GM21367 (cell line): Measurements from ENCODE around the gene NALCN.
"Not testable (repeated sequence)": the region's sequence is repeated elsewhere in the genome, so short reads cannot be mapped to it uniquely, and the experiment has no call there.

Experiments
- ATAC-seq: cut with Tn5 transposase; IDR thresholded peaks from one replicate; pipeline ENCODE4 v1.9.1; 2021; ENCODE audit not compliant: unreplicated experiment

Gene NALCN

DNA sequence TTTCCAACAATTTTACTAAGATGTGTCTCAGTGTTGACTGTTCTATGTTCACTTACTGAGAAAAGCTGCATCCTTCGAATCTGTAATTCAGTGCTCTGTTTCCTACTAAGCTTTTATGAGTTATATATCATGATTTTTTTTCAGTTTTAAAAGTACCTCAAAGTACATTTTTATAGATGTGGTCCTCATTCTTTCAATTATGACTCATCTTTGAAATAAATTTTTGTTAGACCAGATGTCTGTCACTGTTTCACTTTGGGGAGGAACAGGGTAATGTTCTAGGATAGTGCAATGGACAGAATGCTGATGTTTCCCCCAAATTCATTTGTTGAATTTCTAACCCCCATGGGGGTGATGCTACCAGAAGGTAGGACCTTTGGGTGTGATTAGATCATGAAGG is 74.8 kb downstream of the NALCN start:
- ATAC-seq = no peak

GRCh38 chr13:101339202-101339601 is 77.1 kb downstream of the NALCN start:
- no peak for ATAC-seq

DNA sequence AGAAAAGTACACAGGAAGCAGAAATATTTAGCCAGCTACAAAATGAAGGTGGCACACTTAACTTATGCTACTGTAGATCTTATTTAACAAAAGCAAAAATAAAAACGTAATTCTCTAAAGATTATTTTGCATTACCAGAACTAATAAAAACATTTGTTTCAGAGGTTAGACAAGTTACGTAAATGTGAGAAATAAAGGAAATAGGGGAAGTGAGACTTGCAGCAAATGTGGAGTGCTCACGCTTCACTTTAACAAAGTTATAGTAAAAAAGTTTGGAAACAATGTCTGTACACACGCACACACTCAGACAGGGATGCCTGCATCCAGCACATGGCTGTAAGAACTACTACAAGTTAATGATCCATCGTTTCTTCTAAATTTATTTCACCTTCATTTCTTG is 83.7 kb downstream of the NALCN start:
- no peak for ATAC-seq

GRCh38 chr13:101331731-101332130 is 84.6 kb downstream of the NALCN start:
- no peak for ATAC-seq

GRCh38 chr13:101327871-101328270 is 88.4 kb downstream of the NALCN start:
- ATAC-seq = no peak

- ATAC-seq = no peak
These were observed 89.6 kb downstream of the NALCN start for GRCh38 chr13:101326710-101327109.

- ATAC-seq = no peak
These were observed 90.9 kb downstream of the NALCN start for GRCh38 chr13:101325423-101325822.

- no peak for ATAC-seq
These were observed 92.7 kb downstream of the NALCN start for GRCh38 chr13:101323601-101324000.

DNA sequence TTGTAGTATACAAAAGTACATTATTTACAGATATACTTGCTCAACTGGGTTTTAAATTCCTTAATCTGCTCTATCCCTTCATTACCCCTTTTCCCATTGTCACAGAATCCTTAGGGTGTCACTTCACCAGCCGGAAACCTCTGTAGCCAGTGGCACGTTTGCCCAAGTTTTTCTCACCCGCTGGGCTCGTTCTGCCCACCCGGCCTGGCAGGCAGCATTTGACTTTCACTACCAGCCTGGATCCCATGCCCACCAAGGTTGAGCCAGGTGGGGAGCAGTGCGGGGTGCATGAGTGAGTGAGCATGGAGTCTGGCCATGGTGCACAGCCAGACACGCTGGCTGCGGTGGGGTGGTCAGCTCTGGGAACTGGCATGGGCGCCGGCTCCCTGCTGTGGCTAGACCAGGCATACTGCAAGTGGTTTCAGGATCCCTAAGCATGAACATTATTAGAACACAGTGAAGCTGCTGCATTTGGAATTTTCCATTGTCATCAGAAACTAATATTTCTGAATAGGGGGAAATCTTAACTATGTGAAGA is 98.3 kb downstream of the NALCN start:
- ATAC-seq = no peak

GRCh38 chr13:101313479-101313878 is 102.8 kb downstream of the NALCN start:
- ATAC-seq = not testable (repeated sequence)

DNA sequence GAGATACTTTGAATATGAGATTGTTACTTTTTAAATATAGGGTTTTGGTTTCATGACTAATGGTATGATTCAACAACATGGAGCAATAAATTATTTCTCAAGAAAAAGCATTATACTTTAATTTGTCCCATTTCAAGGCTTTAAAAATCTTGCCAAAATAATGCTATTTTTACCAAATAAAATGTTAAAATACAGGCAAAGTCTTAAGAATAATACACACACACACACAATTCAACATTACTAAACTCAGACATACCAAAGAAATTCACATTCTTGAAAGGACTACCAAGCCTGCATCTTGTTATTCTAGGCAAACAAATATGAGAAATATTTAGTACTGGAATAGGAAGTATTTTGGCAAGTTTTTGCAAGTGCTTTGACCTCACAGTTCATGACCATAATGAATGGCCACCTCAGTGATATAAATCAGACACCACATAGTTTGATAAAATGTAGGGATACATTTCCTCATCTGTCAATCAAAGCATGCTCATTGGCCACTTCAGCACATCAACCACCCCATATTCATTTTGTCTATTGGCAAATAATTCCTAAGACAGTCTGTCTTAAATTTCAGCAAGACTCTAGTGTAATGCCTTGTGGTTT is 107.2 kb downstream of the NALCN start:
- no peak for ATAC-seq

- no peak for ATAC-seq
These were observed 107.9 kb downstream of the NALCN start for GRCh38 chr13:101308247-101309013.

GRCh38 chr13:101307181-101307701 is 109.1 kb downstream of the NALCN start:
- no peak for ATAC-seq

- ATAC-seq = no peak
These were observed 109.5 kb downstream of the NALCN start for GRCh38 chr13:101306773-101307172.

DNA sequence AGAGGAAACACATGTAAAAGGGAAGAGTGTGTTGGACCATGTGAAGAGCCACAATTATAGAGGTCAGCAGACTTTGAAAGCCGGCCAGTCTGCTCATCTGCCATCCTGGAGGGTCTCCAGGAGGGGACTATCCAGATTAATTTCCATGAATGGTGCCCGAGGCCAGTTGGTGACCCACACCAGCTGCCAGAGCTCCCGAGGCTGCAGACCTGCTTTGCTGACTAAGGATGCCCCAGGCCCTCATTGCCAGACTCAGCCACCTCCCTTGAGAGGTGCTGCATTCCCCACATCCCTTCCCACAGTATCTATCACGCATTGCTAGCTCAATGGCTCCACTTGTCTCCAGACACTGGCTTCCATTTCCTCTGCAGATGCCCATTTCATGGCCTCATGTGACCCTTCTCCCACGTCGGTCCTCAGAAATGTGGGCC is 110.3 kb downstream of the NALCN start:
- ATAC-seq = no peak

DNA sequence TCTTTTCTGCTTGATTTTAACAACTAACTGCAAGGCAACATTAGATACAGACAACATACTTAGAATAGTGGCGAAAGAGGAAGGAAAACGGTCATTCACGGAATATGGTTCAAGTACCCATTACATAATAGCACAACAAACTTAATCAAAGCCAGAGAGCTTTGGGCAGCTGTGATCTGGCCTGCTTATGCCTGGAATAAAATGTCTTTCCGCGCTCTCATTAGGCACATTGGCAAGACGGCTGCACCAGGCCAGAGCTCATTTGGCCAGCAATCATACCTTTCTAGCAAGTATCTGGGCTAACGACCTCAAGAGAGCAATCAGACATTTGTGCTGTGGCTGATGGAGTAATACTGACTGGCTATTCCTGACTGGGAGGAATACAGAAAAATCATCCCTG is 112.8 kb downstream of the NALCN start:
- ATAC-seq = no peak

DNA sequence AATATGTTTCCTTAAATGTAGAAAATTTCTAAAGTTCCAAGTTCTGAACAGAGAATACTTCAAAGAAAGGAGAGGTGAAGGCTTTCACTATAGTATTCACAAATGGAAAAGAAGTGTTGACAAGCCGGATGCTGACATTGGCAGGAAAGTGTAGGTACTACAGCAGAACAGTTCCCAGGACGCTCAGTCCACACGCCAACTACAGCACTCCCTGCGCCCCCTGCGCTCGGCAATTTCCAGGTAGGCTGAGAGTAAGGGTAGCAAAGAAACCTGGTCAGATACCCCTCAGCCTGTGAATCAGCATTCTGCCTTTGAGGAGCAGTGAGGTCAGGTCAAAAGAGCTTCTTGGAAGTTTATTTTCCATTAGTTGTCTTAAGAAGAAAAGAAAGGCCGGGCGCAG is 115.3 kb downstream of the NALCN start:
- no peak for ATAC-seq

GRCh38 chr13:101300531-101300930 is 115.8 kb downstream of the NALCN start:
- no peak for ATAC-seq

DNA sequence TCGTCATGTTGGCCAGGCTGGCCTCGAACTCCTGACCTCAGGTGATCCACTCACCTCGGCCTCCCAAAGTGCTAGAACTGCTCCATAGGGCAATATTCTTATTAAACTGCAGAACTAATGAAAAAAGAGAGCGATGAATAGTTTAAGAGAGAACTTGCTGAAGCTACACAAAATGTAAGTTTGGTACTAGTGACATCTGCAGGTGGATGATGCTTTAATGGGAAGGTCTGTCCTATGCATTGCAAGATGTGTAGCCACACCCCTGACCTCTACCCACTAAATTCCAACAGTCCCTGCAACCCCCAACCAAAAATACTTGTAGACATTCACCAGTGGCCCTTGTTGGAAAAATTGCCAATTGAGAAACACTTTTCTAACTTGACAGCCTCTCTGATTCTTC is 117.8 kb downstream of the NALCN start:
- no peak for ATAC-seq

GRCh38 chr13:101297794-101298193 is 118.5 kb downstream of the NALCN start:
- no peak for ATAC-seq

DNA sequence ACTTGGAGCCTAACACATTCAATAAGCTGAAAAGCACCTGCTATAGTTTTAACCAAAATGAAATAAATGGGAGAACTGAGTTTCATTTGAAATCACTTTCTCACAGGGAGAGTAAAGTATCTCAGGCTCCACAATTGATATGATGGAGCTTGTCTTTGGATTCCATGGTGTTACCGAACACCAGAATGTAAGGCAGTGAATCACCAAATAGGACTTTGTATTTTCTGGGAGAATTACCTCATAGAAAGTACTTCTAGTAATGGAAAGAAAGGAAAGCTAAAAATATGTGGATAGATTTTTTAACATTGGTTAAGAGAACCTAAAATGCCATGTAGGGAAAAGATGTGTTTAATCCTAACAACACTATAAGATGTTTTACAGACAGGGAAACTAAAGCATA is 123.6 kb downstream of the NALCN start:
- no peak for ATAC-seq
